Cardiac fibroblast (primary cell): Measurements from ENCODE around the gene SPATA46.

Experiments used
- DNase-seq, 2 donors: peaks; one replicate each; pipeline versions ENCODE4 v3.0.0 to v3.0.0-alpha.2; 2010; ENCODE audit warnings: low read depth in 2 of 2
- H3K4me3 ChIP-seq, 2 donors: replicated peaks in 1 of 2; 1 replicate in 1 of 2; 2 replicates in 1 of 2; pipeline ENCODE4 v1.5.1; 2011; ENCODE audit warnings: low read depth in 2 of 2, low read length in 2 of 2, mild to moderate bottlenecking in 2 of 2, moderate library complexity in 1 of 2
- CTCF ChIP-seq: IDR thresholded peaks from one replicate; pipeline ENCODE4 v1.5.1; 2011; ENCODE audit warnings: low read depth, mild to moderate bottlenecking, low read length, inconsistent platforms

SPATA46 gene

GRCh38 chr1:162364498-162364897 lies 12.2 kb downstream of the SPATA46 start:
- DNase-seq: no peak
- no peak for TF ChIP-seq CTCF
- no peak overlapping the region for H3K4me3 ChIP-seq

DNA sequence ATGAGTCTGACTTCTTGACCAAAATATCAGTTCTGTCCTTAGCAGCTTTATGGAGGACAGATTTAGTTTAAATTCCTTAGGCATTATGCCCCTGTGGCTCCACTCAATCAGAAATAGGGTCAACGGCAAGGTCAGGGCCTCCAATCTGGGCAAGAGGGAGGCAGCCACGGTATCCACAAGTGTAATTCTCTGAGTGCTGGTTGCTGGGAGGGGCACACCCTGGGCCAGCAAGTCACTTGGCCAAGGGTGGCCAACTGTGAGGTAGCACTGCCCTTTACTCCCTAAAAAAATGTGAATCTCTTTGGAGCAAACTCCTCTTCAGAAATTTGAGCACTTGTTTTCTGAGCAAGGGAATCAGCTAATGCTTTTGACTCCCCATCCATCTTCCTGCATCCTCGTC lies 12.8 kb downstream of the SPATA46 start:
- no peak for DNase-seq
- TF ChIP-seq CTCF: no peak

GRCh38 chr1:162361349-162361748 lies 15.3 kb downstream of the SPATA46 start:
- no peak for TF ChIP-seq CTCF
- no peak overlapping the region for H3K4me3 ChIP-seq
- no peak for DNase-seq

More for the DNA sequence above, 12.8 kb downstream of the SPATA46 start:
- H3K4me3 ChIP-seq: no peak overlapping the region

GRCh38 chr1:162360874-162361260 lies 15.8 kb downstream of the SPATA46 start:
- DNase-seq: peak in 1 of 2 donors; percentile 21
- no peak for TF ChIP-seq CTCF

GRCh38 chr1:162360237-162360873 lies 16.3 kb downstream of the SPATA46 start:
- no peak for DNase-seq
- H3K4me3 ChIP-seq: no peak overlapping the region
- TF ChIP-seq CTCF: no peak

More at GRCh38 chr1:162360874-162361260, 15.8 kb downstream of the SPATA46 start:
- H3K4me3 ChIP-seq: no peak overlapping the region

- no peak for DNase-seq
- no peak overlapping the region for H3K4me3 ChIP-seq
- no peak for TF ChIP-seq CTCF
Observed at GRCh38 chr1:162359523-162360236, 17.0 kb downstream of the SPATA46 start.
